DMS79 (cell line): ENCODE data around the gene SCN1B.
"Not testable (repeated sequence)": the region's sequence is repeated elsewhere in the genome, so short reads cannot be mapped to it uniquely, and the experiment has no call there.

Source experiments
- DNase-seq: peaks from one replicate; lab custom pipeline; 2025; lab: John Stamatoyannopoulos, UW

The SCN1B gene

DNA sequence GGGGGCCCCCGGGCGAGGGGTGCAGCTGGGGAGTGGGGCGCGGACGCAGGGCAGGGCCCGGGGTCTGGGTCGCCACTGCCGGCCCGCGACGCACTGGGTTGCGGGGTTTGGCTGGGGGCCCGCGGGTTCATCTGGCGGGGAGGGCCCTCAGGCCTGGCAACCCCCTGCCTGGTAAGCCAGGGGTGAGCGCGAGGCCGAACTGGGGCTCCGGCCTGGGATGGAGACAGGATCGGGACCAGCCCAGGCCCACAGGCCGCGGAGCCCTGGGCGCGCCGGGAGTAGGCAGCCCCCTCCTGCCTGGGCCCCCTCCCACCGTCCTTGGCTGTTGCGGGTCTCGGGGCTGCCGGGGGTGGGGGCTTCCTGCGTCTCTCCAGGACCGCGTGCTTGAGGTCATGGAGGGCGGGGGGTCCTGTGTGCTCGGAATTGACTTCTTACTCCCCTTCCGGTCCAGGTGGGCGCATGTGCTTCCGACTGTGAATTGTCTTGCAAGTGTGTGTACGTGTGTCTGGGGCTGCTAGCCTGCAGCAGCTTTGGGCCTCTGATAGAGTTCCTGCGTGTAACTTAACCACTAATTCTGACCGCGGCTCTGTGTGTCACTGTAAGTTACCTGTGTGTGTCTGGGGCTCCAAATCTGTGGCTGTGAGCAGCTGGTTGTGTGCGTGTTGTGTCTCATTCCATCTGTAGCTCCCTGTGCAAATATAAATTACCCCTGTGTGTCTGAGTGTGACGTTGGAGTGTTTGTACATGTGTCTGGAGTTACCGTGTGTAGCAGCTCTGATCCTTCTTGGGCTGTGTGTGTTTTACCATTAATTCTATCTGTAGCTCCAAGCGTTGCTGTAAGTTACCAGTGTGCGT lies 29.4 kb upstream of the SCN1B start:
- DNase-seq: peak; percentile 6

DNA sequence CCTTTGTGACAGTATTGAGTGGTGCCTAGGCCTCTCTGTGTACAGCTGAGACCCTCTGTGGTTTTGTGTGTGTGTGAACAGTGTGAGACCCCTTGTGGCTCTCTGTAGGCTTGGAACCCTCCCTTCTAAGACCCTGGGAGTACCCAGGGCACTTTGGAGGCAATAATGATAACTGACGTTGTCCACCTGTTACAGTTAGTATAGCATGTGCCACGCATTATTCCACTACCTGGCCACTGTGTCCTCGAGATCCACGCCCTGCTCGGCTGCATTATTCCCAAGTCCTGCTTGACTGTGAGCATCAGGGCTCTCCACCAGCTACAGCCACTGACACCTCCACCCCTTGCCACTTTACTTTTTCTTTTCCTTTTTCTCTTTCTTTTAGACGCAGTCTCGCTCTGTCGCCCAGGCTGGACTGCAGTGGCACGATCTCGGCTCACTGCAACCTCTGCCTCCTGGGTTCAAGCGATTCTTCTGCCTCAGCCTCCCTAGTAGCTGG lies 28.2 kb upstream of the SCN1B start:
- DNase-seq: no peak

DNA sequence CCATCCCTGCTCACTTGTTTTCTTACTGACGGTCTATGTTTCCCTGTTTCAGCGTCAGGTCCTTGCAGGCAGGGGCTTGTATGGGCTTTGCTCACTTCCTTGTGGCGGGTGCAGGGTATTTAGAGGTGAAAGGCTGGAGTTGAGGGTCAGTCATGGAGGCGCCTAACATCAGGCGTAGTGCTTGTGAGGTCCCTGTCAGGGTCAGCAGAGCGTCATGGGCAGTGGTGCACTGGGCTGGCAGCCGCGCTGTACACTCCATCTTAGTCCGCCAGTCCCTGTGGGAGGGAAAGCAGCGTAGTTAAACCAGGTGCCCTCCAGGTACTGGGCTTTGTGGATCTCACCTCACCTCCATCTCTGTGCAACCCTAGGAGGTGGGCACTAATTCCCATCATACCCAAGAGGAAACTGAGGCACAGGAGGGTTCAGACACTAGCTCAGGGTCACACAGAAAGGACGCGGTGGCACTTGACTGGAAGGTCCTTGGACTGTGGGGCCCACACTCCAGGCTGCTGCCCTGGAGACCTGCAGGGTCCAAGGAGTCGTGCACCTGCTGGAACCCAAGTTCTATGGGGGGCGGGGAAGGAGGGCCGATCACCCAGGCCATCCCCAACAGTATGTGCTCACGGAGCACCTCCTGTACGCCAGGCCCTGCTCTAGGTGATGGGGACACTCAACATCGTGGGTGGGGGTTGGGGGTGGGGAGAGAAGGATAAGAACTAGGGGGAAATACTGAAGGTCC lies 25.6 kb upstream of the SCN1B start:
- DNase-seq: no peak

DNA sequence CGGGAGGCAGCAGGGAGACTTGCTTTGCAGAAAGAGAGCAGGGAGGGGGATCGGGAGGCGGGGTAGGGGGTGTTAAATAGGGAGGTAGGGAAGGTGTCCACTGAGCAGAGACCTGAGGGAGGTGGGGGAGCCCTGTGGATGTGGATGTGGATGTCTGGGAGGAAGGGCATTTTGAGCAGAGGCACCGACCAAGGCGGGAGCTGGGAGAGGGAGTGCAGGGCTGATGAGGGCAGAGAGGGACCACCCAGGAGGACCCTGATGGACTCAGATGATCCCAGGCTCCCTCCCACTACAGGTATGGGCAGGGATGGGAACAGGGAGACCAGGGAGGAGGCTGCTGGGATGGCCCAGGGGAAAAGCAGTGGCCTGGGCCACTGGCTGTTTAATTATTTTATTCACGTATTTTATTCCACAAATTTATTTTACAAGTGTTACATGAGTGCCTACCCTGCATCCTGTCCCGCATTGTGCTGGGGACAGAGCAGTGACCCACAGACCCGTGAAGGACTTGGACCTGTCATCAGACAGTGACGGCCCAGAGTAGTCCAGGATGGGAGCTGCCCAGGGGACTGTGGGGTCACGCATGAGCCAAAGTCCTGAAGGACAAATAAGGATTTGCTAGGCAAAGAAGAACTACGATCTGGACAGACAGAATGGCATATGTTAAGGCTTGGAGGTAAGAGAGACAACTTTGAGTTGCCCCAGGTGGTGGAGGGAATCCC lies 24.9 kb upstream of the SCN1B start:
- no peak for DNase-seq

DNA sequence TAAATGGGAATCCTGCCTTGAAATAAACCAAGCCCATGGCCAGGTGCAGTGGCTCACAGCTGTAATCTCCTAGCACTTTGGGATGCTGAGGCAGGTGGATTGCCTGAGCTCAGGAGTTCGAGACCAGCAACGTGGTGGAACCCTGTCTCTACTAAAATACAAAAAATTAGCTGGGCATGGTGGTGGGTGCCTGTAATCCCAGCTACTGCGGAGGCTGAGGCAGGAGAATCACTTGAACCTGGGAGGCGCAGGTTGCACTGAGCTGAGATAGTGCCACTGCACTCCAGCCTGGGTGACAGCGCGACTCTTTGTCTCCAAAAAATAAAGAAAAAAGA lies 24.3 kb upstream of the SCN1B start:
- not testable (repeated sequence) for DNase-seq

- DNase-seq: no peak
These were observed 23.8 kb upstream of the SCN1B start for GRCh38 chr19:35006342-35006998.

GRCh38 chr19:35006999-35007365 lies 23.3 kb upstream of the SCN1B start:
- no peak for DNase-seq

DNA sequence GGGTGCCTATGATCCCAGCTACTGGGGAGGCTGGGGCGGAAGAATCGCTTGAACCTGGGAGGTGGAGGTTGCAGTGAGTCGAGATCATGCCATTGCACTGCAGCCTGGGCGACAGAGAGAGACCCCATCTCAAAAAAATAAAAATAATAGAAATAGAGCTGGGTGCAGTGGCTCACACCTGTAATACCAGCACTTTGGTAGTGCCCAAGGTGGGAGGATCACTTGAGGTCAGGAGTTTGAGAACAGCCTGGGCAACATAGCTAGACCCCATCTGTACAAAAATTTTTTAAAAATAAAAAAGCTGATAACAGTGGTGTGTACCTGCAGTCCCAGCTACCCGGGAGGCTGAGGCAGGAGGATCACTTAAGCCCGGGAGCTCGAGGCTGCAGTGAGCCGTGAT lies 22.8 kb upstream of the SCN1B start:
- DNase-seq: not testable (repeated sequence)

DNA sequence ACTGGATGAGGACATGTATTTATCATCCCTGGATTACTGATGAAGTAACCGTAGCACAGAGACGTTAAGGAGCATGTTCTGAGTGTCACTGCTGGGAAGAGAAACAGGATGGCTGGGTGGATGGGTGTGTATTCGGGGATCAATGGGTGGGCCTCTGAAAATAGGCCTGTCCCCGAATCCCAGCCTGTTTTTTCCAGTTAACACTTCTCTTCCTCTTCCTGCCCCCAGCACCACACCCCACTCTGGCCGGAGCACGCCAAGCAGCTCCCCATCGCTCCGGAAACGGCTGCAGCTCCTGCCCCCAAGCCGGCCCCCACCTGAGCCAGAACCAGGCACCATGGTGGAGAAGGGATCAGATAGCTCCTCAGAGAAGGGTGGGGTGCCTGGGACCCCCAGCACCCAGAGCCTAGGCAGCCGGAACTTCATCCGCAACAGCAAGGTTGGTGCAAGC lies 21.4 kb upstream of the SCN1B start:
- DNase-seq: no peak

DNA sequence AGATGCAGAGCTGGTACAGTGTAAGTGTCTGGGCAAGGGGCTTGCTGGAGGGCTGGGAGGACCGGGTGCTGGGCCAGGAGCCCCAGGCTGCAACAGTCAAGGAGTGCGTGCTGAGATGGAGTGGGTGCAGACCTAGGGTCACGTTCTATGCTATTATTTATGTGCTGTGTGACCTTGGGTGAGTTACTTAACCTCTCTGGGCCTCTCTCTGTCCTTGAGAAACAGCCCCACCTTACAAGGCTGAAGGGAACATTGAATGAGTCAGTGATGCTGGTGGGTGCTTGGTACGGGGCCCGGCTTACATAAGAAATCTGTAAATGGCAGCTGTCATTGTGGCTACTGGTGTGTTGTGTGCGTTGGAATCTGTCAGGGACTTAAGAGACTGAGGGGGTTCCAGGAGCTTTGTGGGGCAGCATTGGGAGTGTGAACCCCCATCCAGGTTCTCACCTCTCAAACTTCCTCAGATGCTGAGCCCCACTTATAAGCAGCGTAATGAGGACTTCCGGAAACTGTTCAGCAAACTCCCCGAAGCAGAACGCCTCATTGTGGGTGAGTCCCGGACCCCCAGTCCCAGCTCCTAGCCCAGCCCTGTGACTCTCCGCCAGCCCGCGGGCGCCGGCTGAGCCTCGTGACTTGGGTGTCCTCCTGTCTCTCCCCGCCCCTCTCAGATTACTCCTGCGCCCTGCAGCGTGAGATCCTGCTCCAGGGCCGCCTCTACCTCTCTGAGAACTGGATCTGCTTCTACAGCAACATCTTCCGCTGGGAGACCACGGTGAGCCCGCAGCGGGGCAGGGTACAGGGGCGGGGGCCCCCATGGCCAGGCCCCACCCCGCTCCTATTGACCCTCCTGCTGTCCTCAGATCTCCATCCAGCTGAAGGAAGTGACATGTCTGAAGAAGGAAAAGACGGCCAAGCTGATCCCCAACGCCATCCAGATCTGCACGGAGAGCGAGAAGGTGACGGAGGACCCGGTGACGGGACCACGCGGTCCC lies 20.6 kb upstream of the SCN1B start:
- no peak for DNase-seq

- no peak for DNase-seq
These were observed 19.1 kb upstream of the SCN1B start for GRCh38 chr19:35011091-35011689.

GRCh38 chr19:35011737-35012682 lies 18.3 kb upstream of the SCN1B start:
- DNase-seq: no peak

GRCh38 chr19:35013041-35013819 lies 17.0 kb upstream of the SCN1B start:
- no peak for DNase-seq

DNA sequence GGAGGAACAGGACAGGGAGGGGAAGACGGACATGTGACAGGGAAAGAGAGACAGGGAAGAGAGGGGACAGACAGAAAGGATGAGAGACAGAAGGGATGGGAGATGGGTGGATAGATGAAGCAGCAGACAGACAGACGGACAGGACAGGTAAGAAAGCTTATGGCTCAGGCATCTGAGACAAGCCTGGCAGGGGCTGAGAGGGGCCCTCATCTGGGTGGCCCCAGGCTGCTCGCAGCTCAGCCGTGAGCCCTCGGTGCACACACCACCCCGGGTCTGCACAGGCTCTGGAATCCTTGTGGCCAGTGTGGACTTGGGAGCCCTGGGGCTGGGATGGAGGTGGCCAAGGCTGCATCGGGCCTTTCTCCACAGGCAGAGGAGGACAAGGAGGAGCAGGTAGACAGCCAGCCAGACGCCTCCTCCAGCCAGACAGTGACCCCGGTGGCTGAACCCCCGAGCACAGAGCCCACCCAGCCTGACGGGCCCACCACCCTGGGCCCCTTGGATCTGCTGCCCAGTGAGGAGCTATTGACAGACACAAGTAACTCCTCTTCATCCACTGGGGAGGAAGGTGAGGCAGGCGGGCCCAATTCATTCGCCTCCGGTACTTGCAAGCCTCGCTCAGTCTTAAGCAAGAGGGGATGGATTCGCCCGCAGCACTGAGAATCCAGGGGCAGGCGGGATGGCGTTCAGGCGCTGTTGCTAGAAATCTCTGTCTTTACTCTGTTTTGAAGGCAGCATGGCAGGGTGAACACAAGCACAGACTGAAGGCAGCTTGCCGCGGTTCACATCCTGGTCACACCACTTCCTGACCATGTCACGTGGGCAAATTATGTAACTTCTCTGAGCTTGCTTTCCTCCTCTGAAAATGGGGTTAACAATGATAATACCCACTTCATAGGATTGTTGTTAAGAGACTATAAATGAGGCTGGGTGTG lies 16.2 kb upstream of the SCN1B start:
- DNase-seq: no peak

DNA sequence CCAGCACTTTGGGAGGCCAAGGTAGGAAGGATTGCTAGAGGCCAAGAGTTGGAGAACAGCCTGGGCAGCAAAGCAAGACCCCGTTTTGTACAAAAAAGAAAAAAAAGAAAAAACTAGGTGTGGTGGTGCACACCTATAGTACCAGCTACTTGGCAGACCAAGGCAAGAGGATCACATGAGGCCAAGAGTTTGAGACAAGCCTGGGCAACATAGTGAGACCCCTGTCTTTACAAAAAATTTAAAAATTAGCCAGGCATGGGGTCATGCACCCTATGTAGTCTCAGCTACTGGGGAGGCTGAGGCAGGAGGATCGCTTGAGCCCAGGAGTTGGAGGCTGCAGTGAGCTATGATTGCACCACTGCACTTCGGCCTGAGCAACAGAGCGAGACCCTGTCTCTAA lies 15.5 kb upstream of the SCN1B start:
- not testable (repeated sequence) for DNase-seq

GRCh38 chr19:35015270-35015953 lies 14.9 kb upstream of the SCN1B start:
- DNase-seq: no peak

GRCh38 chr19:35015954-35016351 lies 14.3 kb upstream of the SCN1B start:
- no peak for DNase-seq
